A673 (cell line): Measurements from ENCODE around the gene SMARCE1. TPM values are rescaled to one million over a fixed set of nuclear protein-coding genes. Genes with fewer than 3 reads are reported as not detected.

ENCODE experiments used
- BruUV-seq: library from RNA; stranded (reverse); fragments of 400-500 nt; replicated peaks from 2 replicates; lab custom pipeline; 2021; lab: Mats Ljungman, UMichigan
- CTCF ChIA-PET: fragments of 300-600 bp; sonication (Branson Sonifier 250); formaldehyde crosslinking; loops from one replicate; lab custom pipeline; 2022; ENCODE audit warnings: antibody characterized with exemption; lab: Charles Lee
- POLR2A ChIA-PET: fragments of 300-600 bp; sonication (Branson Sonifier 250); formaldehyde crosslinking; loops from one replicate; lab custom pipeline; 2022; ENCODE audit warnings: antibody characterized with exemption; ENCODE audit not compliant: low non-redundant PET; lab: Charles Lee
- DNase-seq: peaks from one replicate; pipeline ENCODE4 v3.0.0-alpha.2; 2015; ENCODE audit warnings: low spot score
- H3K27ac ChIP-seq: fragments of 200-600 bp; sonication (generic); 2 replicates; pipeline ENCODE4 v1.5.1; 2016; ENCODE audit warnings: mixed run types, low read depth, mild to moderate bottlenecking, mixed read lengths, antibody characterized with exemption, low read length; ENCODE audit not compliant: poor library complexity, severe bottlenecking
- H3K27me3 ChIP-seq: fragments of 200-600 bp; sonication (generic); replicated peaks from 2 replicates; pipeline ENCODE4 v1.6.1; 2017; ENCODE audit warnings: mixed run types, low read depth, mild to moderate bottlenecking, mixed read lengths, antibody characterized with exemption, low read length; ENCODE audit not compliant: insufficient read depth, poor library complexity
- H3K36me3 ChIP-seq: fragments of 200-600 bp; sonication (generic); 2 replicates; pipeline ENCODE4 v1.6.1; 2016; ENCODE audit warnings: mixed run types, mild to moderate bottlenecking, mixed read lengths, antibody characterized with exemption, low read length; ENCODE audit not compliant: insufficient read depth, poor library complexity, severe bottlenecking
- H3K4me1 ChIP-seq: fragments of 200-600 bp; sonication (generic); 2 replicates; pipeline ENCODE4 v1.6.1; 2017; ENCODE audit warnings: mixed run types, mild to moderate bottlenecking, mixed read lengths, antibody characterized with exemption, low read length; ENCODE audit not compliant: insufficient read depth, poor library complexity, severe bottlenecking
- H3K4me3 ChIP-seq: fragments of 200-600 bp; sonication (generic); 2 replicates; pipeline ENCODE4 v1.5.1; 2016; ENCODE audit warnings: low read depth, mixed run types, mild to moderate bottlenecking, mixed read lengths, low read length; ENCODE audit not compliant: poor library complexity, severe bottlenecking
- H3K9me3 ChIP-seq: fragments of 200-600 bp; sonication (generic); 2 replicates; pipeline ENCODE4 v1.6.1; 2016; ENCODE audit warnings: mixed run types, low read depth, mild to moderate bottlenecking, mixed read lengths, antibody characterized with exemption, low read length; ENCODE audit not compliant: poor library complexity, severe bottlenecking
- EZH2 ChIP-seq: fragments of 200-600 bp; sonication (generic); IDR thresholded peaks from 2 replicates; pipeline ENCODE4 v1.6.1; 2017; ENCODE audit warnings: borderline replicate concordance, low read depth, mild to moderate bottlenecking, mixed read lengths, antibody characterized with exemption, low read length; ENCODE audit not compliant: poor library complexity, severe bottlenecking
- intact Hi-C: fragments of 100-400 bp; cut with micrococcal nuclease; formaldehyde crosslinking; loops from one replicate; pipeline ENCODE4 v1.10.0; 2022; ENCODE audit not compliant: unreplicated experiment
- total RNA-seq: library from RNA; stranded (reverse); gene quantifications from 2 replicates; pipeline ENCODE4 v1.2.3, GENCODE V29; 2021
- TF ChIP-seq, protein P1 (sequence below): fragments of 300-800, 200-600 bp; sonication (generic); conservative IDR thresholded peaks from 2 replicates; pipeline ENCODE4 v1.5.1; 2017; ENCODE audit warnings: low read depth, mild to moderate bottlenecking, antibody characterized with exemption, low read length, moderate library complexity, mixed read lengths

Gene SMARCE1
- total RNA-seq, 1 experiment from 2014 or later: 91.4 TPM

DNA sequence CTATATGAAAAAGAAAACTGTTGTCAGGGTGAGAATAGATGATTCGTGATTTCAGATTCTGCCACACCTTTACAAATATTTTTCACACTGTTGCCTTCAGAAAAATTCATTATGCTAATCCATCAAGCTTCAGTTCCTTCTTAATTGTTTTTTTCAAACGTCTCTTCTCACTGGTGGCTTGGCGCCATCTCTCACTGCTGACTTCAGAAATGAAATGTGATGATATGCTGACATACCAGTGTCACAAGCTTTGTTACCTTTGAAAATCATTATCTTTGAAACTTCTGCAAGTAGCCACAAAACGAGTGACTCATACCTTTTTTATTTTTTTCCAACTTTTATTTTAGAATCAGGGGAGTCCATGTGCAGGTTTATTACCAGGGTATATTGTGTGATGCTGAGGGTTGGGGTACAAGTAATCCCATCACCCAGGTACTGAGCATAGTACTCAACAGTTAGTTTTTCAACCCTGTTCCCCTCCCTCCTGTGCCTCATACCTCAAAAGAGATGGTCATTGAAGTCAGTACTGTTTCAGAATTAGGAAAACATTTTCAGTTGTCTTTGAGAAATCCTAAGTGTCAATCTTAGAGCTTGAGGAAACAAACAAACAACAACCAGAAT lies 31.4 kb upstream of the SMARCE1 start:
- ChIA-PET CTCF (no interaction called here), POLR2A (no interaction called here)
- TF ChIP-seq, protein P1, sequence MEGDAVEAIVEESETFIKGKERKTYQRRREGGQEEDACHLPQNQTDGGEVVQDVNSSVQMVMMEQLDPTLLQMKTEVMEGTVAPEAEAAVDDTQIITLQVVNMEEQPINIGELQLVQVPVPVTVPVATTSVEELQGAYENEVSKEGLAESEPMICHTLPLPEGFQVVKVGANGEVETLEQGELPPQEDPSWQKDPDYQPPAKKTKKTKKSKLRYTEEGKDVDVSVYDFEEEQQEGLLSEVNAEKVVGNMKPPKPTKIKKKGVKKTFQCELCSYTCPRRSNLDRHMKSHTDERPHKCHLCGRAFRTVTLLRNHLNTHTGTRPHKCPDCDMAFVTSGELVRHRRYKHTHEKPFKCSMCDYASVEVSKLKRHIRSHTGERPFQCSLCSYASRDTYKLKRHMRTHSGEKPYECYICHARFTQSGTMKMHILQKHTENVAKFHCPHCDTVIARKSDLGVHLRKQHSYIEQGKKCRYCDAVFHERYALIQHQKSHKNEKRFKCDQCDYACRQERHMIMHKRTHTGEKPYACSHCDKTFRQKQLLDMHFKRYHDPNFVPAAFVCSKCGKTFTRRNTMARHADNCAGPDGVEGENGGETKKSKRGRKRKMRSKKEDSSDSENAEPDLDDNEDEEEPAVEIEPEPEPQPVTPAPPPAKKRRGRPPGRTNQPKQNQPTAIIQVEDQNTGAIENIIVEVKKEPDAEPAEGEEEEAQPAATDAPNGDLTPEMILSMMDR: no peak
- TF ChIP-seq EZH2: no peak
- DNase-seq: no peak
- no peak overlapping the region for H3K27ac ChIP-seq
- H3K4me1 ChIP-seq: no peaks in the 10 kb centered on the region
- BruUV-seq: no TSS peak
- H3K9me3 ChIP-seq: no peaks in the 10 kb centered on the region
- intact Hi-C loops: no loop called here
- H3K4me3 ChIP-seq: no peak overlapping the region
- peaks cover under 1% of the 10 kb centered on the region for H3K27me3 ChIP-seq
- H3K36me3 ChIP-seq: no peaks in the 10 kb centered on the region

DNA sequence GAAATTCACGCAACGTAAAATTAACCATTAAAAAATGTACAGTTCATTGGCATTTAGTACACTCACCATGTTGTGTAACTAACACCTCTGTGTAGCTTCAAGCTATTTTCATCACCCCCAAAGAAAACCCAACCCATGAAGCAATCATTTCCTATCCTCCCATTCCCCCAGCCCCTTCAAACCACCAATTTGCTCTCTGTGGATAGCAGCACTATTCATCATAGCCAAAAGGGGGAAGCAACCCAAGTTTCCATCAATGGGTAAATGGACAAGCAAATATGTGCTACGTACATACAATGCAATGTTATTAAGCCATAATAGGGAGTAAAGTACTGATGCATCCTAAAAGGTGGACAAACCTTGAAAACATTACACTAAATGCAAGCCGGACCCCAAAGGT lies 28.3 kb upstream of the SMARCE1 start:
- Histone ChIP-seq H3K36me3 (no peaks in the 10 kb centered on the region), H3K9me3 (no peaks in the 10 kb centered on the region), H3K4me1 (no peaks in the 10 kb centered on the region), H3K4me3 (no peak overlapping the region), H3K27me3 (peaks cover 2% of the 10 kb centered on the region), H3K27ac (no peak overlapping the region)
- no TSS peak for BruUV-seq
- ChIA-PET POLR2A (no interaction called here), CTCF (no interaction called here)
- DNase-seq: no peak
- intact Hi-C loops: no loop called here
- TF ChIP-seq, protein P1: no peak
- TF ChIP-seq EZH2: no peak

DNA sequence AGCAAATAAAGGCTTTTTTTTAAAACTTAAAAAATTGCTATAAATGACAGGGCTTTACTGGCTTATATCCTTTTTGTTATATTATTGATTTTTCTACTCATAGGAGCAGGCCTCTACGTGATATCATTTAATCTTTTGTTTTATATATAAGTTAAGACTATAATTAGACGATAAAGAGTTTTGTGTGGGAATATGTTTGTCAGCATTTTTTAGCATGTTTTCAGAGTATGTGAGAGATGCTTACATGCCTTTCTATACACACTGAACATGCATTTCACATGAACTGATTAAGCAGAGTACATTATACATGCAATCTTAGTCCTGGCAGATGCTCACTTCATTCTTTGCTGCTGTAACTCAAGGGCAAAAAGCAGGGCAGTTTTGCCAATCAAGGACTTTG lies 25.0 kb upstream of the SMARCE1 start:
- no peaks in the 10 kb centered on the region for H3K9me3 ChIP-seq
- no peak for DNase-seq
- no peaks in the 10 kb centered on the region for H3K4me1 ChIP-seq
- no peaks in the 10 kb centered on the region for H3K36me3 ChIP-seq
- no peak overlapping the region for H3K4me3 ChIP-seq
- H3K27me3 ChIP-seq: peaks cover 2% of the 10 kb centered on the region
- ChIA-PET CTCF (no interaction called here), POLR2A (no interaction called here)
- BruUV-seq: no TSS peak
- intact Hi-C loops: no loop called here
- no peak overlapping the region for H3K27ac ChIP-seq
- no peak for TF ChIP-seq EZH2
- TF ChIP-seq, protein P1: no peak
